Neuronal stem cell (in vitro differentiated cells): ENCODE data around the gene KRR1.
"Not testable (repeated sequence)": the region's sequence is repeated elsewhere in the genome, so short reads cannot be mapped to it uniquely, and the experiment has no call there.

Experiments
- DNase-seq: peaks from one replicate; pipeline ENCODE4 v3.0.0-alpha.2; 2013; ENCODE audit warnings: low spot score
- H2AFZ ChIP-seq: one replicate; pipeline ENCODE4 v1.6.1; 2013; ENCODE audit warnings: mild to moderate bottlenecking, low read length, inconsistent platforms
- H2AK5ac ChIP-seq: 2 replicates; pipeline ENCODE4 v1.6.1; 2013; ENCODE audit warnings: low read depth, mild to moderate bottlenecking, inconsistent platforms, low read length, moderate library complexity, mixed read lengths
- H2BK120ac ChIP-seq: 2 replicates; pipeline ENCODE4 v1.6.1; 2013; ENCODE audit warnings: low read depth, mild to moderate bottlenecking, inconsistent platforms, low read length, moderate library complexity, mixed read lengths
- H2BK12ac ChIP-seq: one replicate; pipeline ENCODE4 v1.6.1; 2013; ENCODE audit warnings: low read length, inconsistent platforms
- H2BK15ac ChIP-seq: 2 replicates; pipeline ENCODE4 v1.6.1; 2013; ENCODE audit warnings: mild to moderate bottlenecking, low read length, inconsistent platforms, mixed read lengths
- H2BK5ac ChIP-seq: one replicate; pipeline ENCODE4 v1.6.1; 2013; ENCODE audit warnings: inconsistent platforms, mild to moderate bottlenecking, low read length, moderate library complexity
- H3K14ac ChIP-seq: one replicate; pipeline ENCODE4 v1.6.1; 2013; ENCODE audit warnings: low read length, inconsistent platforms
- H3K18ac ChIP-seq: 2 replicates; pipeline ENCODE4 v1.6.1; 2013; ENCODE audit warnings: low read length, inconsistent platforms
- H3K23ac ChIP-seq: 2 replicates; pipeline ENCODE4 v1.6.1; 2013; ENCODE audit warnings: low read depth, mild to moderate bottlenecking, mixed read lengths, low read length, inconsistent platforms; ENCODE audit not compliant: poor library complexity
- H3K27ac ChIP-seq: replicated peaks from 3 replicates; pipeline ENCODE4 v1.5.1; 2013; ENCODE audit warnings: low read length, inconsistent platforms
- H3K27me3 ChIP-seq, 3 experiments: 2 replicates each; pipeline ENCODE4 v1.6.1; 2013; ENCODE audit warnings: low read length in 3 of 3, mild to moderate bottlenecking in 2 of 3, inconsistent platforms in 1 of 3, low read depth in 1 of 3, mixed read lengths in 1 of 3, moderate library complexity in 1 of 3; ENCODE audit not compliant: control insufficient read depth in 3 of 3, insufficient read depth in 3 of 3
- H3K36me3 ChIP-seq, 2 donors: replicated peaks in 1 of 2; 2 replicates each; pipeline ENCODE4 v1.6.1; 2013; ENCODE audit warnings: low read length in 2 of 2; ENCODE audit not compliant: control insufficient read depth in 2 of 2, insufficient read depth in 2 of 2
- H3K4ac ChIP-seq: 2 replicates; pipeline ENCODE4 v1.6.1; 2013; ENCODE audit warnings: inconsistent platforms, mild to moderate bottlenecking, low read length, moderate library complexity
- H3K4me1 ChIP-seq, 2 donors: 1 replicate in 1 of 2; 2 replicates in 1 of 2; pipeline ENCODE4 v1.6.1; 2013; ENCODE audit warnings: low read length in 2 of 2, low read depth in 1 of 2; ENCODE audit not compliant: control insufficient read depth in 2 of 2, insufficient read depth in 1 of 2
- H3K4me2 ChIP-seq: one replicate; pipeline ENCODE4 v1.6.1; 2013; ENCODE audit warnings: mild to moderate bottlenecking, low read length, inconsistent platforms; ENCODE audit not compliant: insufficient read depth, poor library complexity, severe bottlenecking
- H3K4me3 ChIP-seq, 2 donors: 2 replicates each; pipeline ENCODE4 v1.5.1; 2013; ENCODE audit warnings: low read length in 2 of 2, mild to moderate bottlenecking in 2 of 2, inconsistent platforms in 1 of 2, moderate library complexity in 1 of 2
- H3K79me1 ChIP-seq: one replicate; pipeline ENCODE4 v1.6.1; 2013; ENCODE audit warnings: low read depth, mild to moderate bottlenecking, inconsistent platforms, low read length, moderate library complexity
- H3K9ac ChIP-seq: one replicate; pipeline ENCODE4 v1.6.1; 2013; ENCODE audit warnings: mild to moderate bottlenecking, low read depth, low read length, inconsistent platforms; ENCODE audit not compliant: poor library complexity
- H3K9me3 ChIP-seq, 2 donors: replicated peaks in 1 of 2; 2 replicates each; pipeline versions ENCODE3 to v1.6.1; 2013; ENCODE audit warnings: low read length in 2 of 2, mild to moderate bottlenecking in 2 of 2, inconsistent platforms in 1 of 2, low read depth in 1 of 2, mixed read lengths in 1 of 2, moderate library complexity in 1 of 2; ENCODE audit not compliant: control insufficient read depth in 2 of 2, insufficient read depth in 1 of 2
- H4K8ac ChIP-seq: one replicate; pipeline ENCODE4 v1.6.1; 2013; ENCODE audit warnings: low read depth, mild to moderate bottlenecking, inconsistent platforms, low read length, moderate library complexity
- H4K91ac ChIP-seq: one replicate; pipeline ENCODE4 v1.6.1; 2013; ENCODE audit warnings: low read length, low read depth, mild to moderate bottlenecking, inconsistent platforms; ENCODE audit not compliant: poor library complexity
- WGBS, 2 donors: extraction: QIAGEN DNeasy Blood & Tissue Kit; methylation state at CpG; one replicate each; pipeline ENCODE4 v1.1.7; 2013; ENCODE audit warnings: missing lambda C conversion rate in 2 of 2, mixed read lengths in 1 of 2; ENCODE audit not compliant: insufficient read length in 2 of 2, insufficient replicate concordance in 1 of 2; ENCODE audit errors: extremely low coverage in 2 of 2; 5-methylcytosine and 5-hydroxymethylcytosine counted together

KRR1 gene

GRCh38 chr12:75452675-75453330 lies 58.6 kb downstream of the KRR1 start:
- no CpG with 5 or more reads among the region's 3 CpGs for WGBS, 2 donors
- peak overlapping the region; percentile 17 for H2AFZ ChIP-seq
- H3K36me3 ChIP-seq = no peaks in the 10 kb centered on the region
- no peak for DNase-seq
- no peak overlapping the region for H3K23ac ChIP-seq
- H4K91ac ChIP-seq = no peak overlapping the region
- H3K4me1 ChIP-seq = no peaks in the 10 kb centered on the region
- no peak overlapping the region for H2BK5ac ChIP-seq
- H3K4ac ChIP-seq = no peak overlapping the region
- H3K9ac ChIP-seq = no peak overlapping the region
- no peak overlapping the region for H3K27ac ChIP-seq
- no peak overlapping the region for H3K4me2 ChIP-seq
- H2BK120ac ChIP-seq = no peak overlapping the region
- no peak overlapping the region for H2AK5ac ChIP-seq
- no peaks in the 10 kb centered on the region for H3K9me3 ChIP-seq
- H4K8ac ChIP-seq = no peak overlapping the region
- no peak overlapping the region for H2BK15ac ChIP-seq
- H3K18ac ChIP-seq = no peak overlapping the region
- H3K27me3 ChIP-seq = peaks cover 0 to 2% (median 0%) of the 10 kb centered on the region in 3 experiments
- H2BK12ac ChIP-seq = no peak overlapping the region
- H3K79me1 ChIP-seq = no peaks in the 10 kb centered on the region
- H3K14ac ChIP-seq = no peak overlapping the region
- no peak overlapping the region for H3K4me3 ChIP-seq

- H3K79me1 ChIP-seq = no peaks in the 10 kb centered on the region
- no peak overlapping the region for H2BK12ac ChIP-seq
- H3K9ac ChIP-seq = no peak overlapping the region
- H2BK120ac ChIP-seq = no peak overlapping the region
- no CpG with 5 or more reads among the region's 4 CpGs for WGBS, 2 donors
- H3K23ac ChIP-seq = no peak overlapping the region
- H2AK5ac ChIP-seq = no peak overlapping the region
- H3K27ac ChIP-seq = no peak overlapping the region
- no peaks in the 10 kb centered on the region for H3K36me3 ChIP-seq
- H3K18ac ChIP-seq = no peak overlapping the region
- H4K91ac ChIP-seq = no peak overlapping the region
- no peak overlapping the region for H2AFZ ChIP-seq
- H3K4me1 ChIP-seq = no peaks in the 10 kb centered on the region
- no peaks in the 10 kb centered on the region for H3K9me3 ChIP-seq
- H4K8ac ChIP-seq = no peak overlapping the region
- H3K27me3 ChIP-seq = peaks cover 0 to 3% (median 0%) of the 10 kb centered on the region in 3 experiments
- no peak overlapping the region for H3K4me3 ChIP-seq
- no peak overlapping the region for H3K4me2 ChIP-seq
- H3K4ac ChIP-seq = no peak overlapping the region
- no peak overlapping the region for H3K14ac ChIP-seq
- no peak overlapping the region for H2BK5ac ChIP-seq
- H2BK15ac ChIP-seq = no peak overlapping the region
- no peak for DNase-seq
Measured at GRCh38 chr12:75447691-75448393, 63.6 kb downstream of the KRR1 start.

- H2AFZ ChIP-seq = no peak overlapping the region
- H4K8ac ChIP-seq = no peak overlapping the region
- H3K9me3 ChIP-seq = no peaks in the 10 kb centered on the region
- no peak overlapping the region for H3K4me2 ChIP-seq
- no peak for DNase-seq
- H3K4ac ChIP-seq = no peak overlapping the region
- no peak overlapping the region for H3K14ac ChIP-seq
- no peak overlapping the region for H3K27ac ChIP-seq
- H3K18ac ChIP-seq = no peak overlapping the region
- no peak overlapping the region for H2BK5ac ChIP-seq
- H3K27me3 ChIP-seq = peaks cover 0 to 3% (median 0%) of the 10 kb centered on the region in 3 experiments
- H2AK5ac ChIP-seq = no peak overlapping the region
- H3K36me3 ChIP-seq = no peaks in the 10 kb centered on the region
- no peak overlapping the region for H3K9ac ChIP-seq
- no peaks in the 10 kb centered on the region for H3K79me1 ChIP-seq
- no peak overlapping the region for H2BK12ac ChIP-seq
- H3K4me1 ChIP-seq = no peaks in the 10 kb centered on the region
- no peak overlapping the region for H3K23ac ChIP-seq
- H2BK120ac ChIP-seq = no peak overlapping the region
- H3K4me3 ChIP-seq = no peak overlapping the region
- H4K91ac ChIP-seq = no peak overlapping the region
- H2BK15ac ChIP-seq = no peak overlapping the region
Measured at GRCh38 chr12:75446857-75447256, 64.6 kb downstream of the KRR1 start.

GRCh38 chr12:75445137-75445507 lies 66.3 kb downstream of the KRR1 start:
- H2AK5ac ChIP-seq, H3K4me3 ChIP-seq, H3K18ac ChIP-seq, H2BK12ac ChIP-seq, H3K4me2 ChIP-seq, H4K91ac ChIP-seq, H2AFZ ChIP-seq, H3K14ac ChIP-seq, H3K4ac ChIP-seq, H3K27ac ChIP-seq, H2BK120ac ChIP-seq, H3K27me3 ChIP-seq, H3K4me1 ChIP-seq, H2BK5ac ChIP-seq, H3K23ac ChIP-seq, H2BK15ac ChIP-seq, H3K9me3 ChIP-seq, H3K36me3 ChIP-seq, DNase-seq, H3K79me1 ChIP-seq, H4K8ac ChIP-seq, H3K9ac ChIP-seq: not testable (repeated sequence)
- WGBS, 2 donors = no CpG with 5 or more reads among the region's 7 CpGs
